Neural cell (in vitro differentiated cells): ENCODE data around the gene DCDC2. TPM values are rescaled to one million over a fixed set of nuclear protein-coding genes. Genes with fewer than 3 reads are reported as not detected.

Experiments
- H2AFZ ChIP-seq: fragments of 200-600, 300-800 bp; sonication (generic), shearing (Covaris generic); 2 replicates; pipeline ENCODE4 v1.6.0; 2014; ENCODE audit warnings: low read depth, mild to moderate bottlenecking, antibody characterized with exemption, low read length, moderate library complexity
- H3F3A ChIP-seq: fragments of 200-600 bp; shearing (Covaris generic); 2 replicates; pipeline ENCODE4 v1.6.1; 2016; ENCODE audit warnings: mild to moderate bottlenecking, moderate library complexity, mixed read lengths, antibody characterized with exemption, low read length; ENCODE audit not compliant: insufficient read depth, poor library complexity, severe bottlenecking
- H3K27ac ChIP-seq: fragments of 200-600, 300-800 bp; sonication (generic), shearing (Covaris generic); 2 replicates; pipeline ENCODE4 v1.5.1; 2014; ENCODE audit warnings: mild to moderate bottlenecking, low read length, moderate library complexity
- H3K27me3 ChIP-seq: fragments of 300-800, 200-600 bp; sonication (generic), shearing (Covaris generic); 2 replicates; pipeline ENCODE4 v1.6.0; 2014; ENCODE audit warnings: mild to moderate bottlenecking, low read depth, low read length, moderate library complexity; ENCODE audit not compliant: insufficient read depth
- H3K36me3 ChIP-seq: fragments of 300-800, 200-600 bp; sonication (generic), shearing (Covaris generic); 2 replicates; pipeline ENCODE4 v1.5.1; 2014; ENCODE audit warnings: mild to moderate bottlenecking, antibody characterized with exemption, low read length, moderate library complexity; ENCODE audit not compliant: insufficient read depth
- H3K4me2 ChIP-seq: fragments of 300-800, 200-600 bp; sonication (generic), shearing (Covaris generic); 2 replicates; pipeline ENCODE4 v1.6.0; 2014; ENCODE audit warnings: mild to moderate bottlenecking, low read length
- H3K4me3 ChIP-seq: fragments of 300-800, 200-600 bp; sonication (generic), shearing (Covaris generic); 2 replicates; pipeline ENCODE4 v1.5.1; 2014; ENCODE audit warnings: mild to moderate bottlenecking, low read length, moderate library complexity
- H3K79me2 ChIP-seq: fragments of 200-600 bp; shearing (Covaris generic); replicated peaks from 2 replicates; pipeline ENCODE4 v1.6.0; 2014; ENCODE audit warnings: mild to moderate bottlenecking, low read length, moderate library complexity; ENCODE audit not compliant: insufficient read depth
- H3K9ac ChIP-seq: fragments of 300-800, 200-600 bp; sonication (generic), shearing (Covaris generic); 2 replicates; pipeline ENCODE4 v1.6.1; 2016; ENCODE audit warnings: mild to moderate bottlenecking, low read length, mixed read lengths
- H3K9me2 ChIP-seq: fragments of 200-600 bp; shearing (Covaris generic); 2 replicates; pipeline ENCODE4 v1.6.1; 2016; ENCODE audit warnings: mild to moderate bottlenecking, low read length, mixed read lengths; ENCODE audit not compliant: insufficient read depth
- H3K9me3 ChIP-seq: fragments of 200-600, 300-800 bp; sonication (generic), shearing (Covaris generic); 2 replicates; pipeline ENCODE4 v1.6.1; 2016; ENCODE audit warnings: mild to moderate bottlenecking, mixed run types, low read length, moderate library complexity, mixed read lengths
- H4K20me1 ChIP-seq: fragments of 200-600 bp; shearing (Covaris generic); 2 replicates; pipeline ENCODE4 v1.6.1; 2016; ENCODE audit warnings: mild to moderate bottlenecking, mixed run types; ENCODE audit not compliant: insufficient read depth
- EP300 ChIP-seq: fragments of 450-650 bp; conservative IDR thresholded peaks from 2 replicates; pipeline ENCODE4 v1.6.1; 2014; ENCODE audit warnings: antibody characterized with exemption, mild to moderate bottlenecking, moderate library complexity; ENCODE audit not compliant: poor library complexity, severe bottlenecking
- EZH2 ChIP-seq: fragments of 200-600, 300-800 bp; shearing (Covaris generic), sonication (generic); IDR thresholded peaks from 2 replicates; pipeline ENCODE4 v1.6.1; 2014; ENCODE audit warnings: antibody characterized with exemption, low read length, borderline replicate concordance, mild to moderate bottlenecking; ENCODE audit not compliant: insufficient read depth, poor library complexity, severe bottlenecking
- MXI1 ChIP-seq: fragments of 450-650 bp; conservative IDR thresholded peaks from 2 replicates; pipeline ENCODE4 v1.6.1; 2014; ENCODE audit warnings: antibody characterized with exemption, mild to moderate bottlenecking; ENCODE audit not compliant: poor library complexity, severe bottlenecking
- POLR2AphosphoS5 ChIP-seq: IDR thresholded peaks from 2 replicates; pipeline ENCODE4 v1.6.1; 2012
- RAD21 ChIP-seq: fragments of 450-650 bp; conservative IDR thresholded peaks from 2 replicates; pipeline ENCODE4 v1.6.1; 2014; ENCODE audit warnings: antibody characterized with exemption, mild to moderate bottlenecking, moderate library complexity
- SMC3 ChIP-seq: fragments of 450-650 bp; conservative IDR thresholded peaks from 2 replicates; pipeline ENCODE4 v1.6.1; 2014; ENCODE audit warnings: antibody characterized with exemption, mild to moderate bottlenecking, moderate library complexity; ENCODE audit not compliant: poor library complexity
- TAF1 ChIP-seq: IDR thresholded peaks from 2 replicates; pipeline ENCODE4 v1.6.1; 2012; ENCODE audit warnings: low read depth
- polyA plus RNA-seq: library from polyadenylated mRNA; depleted of rRNA; stranded (reverse); fragments of >200 nt; gene quantifications from 2 replicates; pipeline ENCODE4 v1.2.3, GENCODE V29; 2014
- TF ChIP-seq, protein P1 (sequence below): fragments of 450-650 bp; IDR thresholded peaks from 2 replicates; pipeline ENCODE4 v1.5.1; 2014; ENCODE audit warnings: antibody characterized with exemption, mild to moderate bottlenecking, moderate library complexity; ENCODE audit not compliant: poor library complexity, severe bottlenecking
- TF ChIP-seq, protein P2 (sequence below): IDR thresholded peaks from 2 replicates; pipeline ENCODE4 v1.6.1; 2012; ENCODE audit warnings: borderline replicate concordance

The DCDC2 gene
- polyA plus RNA-seq, 1 donor from 2014 or later = 0.57 TPM

DNA sequence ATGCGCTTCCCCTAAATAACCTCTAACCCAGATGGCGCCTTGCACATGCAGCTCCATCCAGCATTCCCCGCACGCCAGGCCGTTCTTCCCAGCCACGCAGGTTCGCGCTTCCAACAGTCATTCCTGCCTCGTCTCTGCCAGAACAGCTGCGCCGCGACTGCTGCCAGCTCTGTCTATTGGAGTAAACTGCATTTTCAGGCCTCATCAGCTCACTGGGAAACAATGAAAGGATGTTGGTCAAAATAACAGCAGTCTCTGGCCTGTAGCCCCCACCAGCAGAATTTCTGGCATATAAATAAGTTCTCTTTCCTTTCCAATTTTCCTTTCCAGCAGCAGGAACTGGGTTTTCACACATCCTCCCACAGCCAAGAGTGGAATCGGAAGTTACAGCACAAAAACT, 217.3 kb downstream of the DCDC2 start:
- H3K79me2 ChIP-seq = no peaks in the 10 kb centered on the region
- no peaks in the 10 kb centered on the region for H3K27me3 ChIP-seq
- H3K9ac ChIP-seq = no peak overlapping the region
- H3K4me2 ChIP-seq = no peak overlapping the region
- no peaks in the 10 kb centered on the region for H3K9me3 ChIP-seq
- no peaks in the 10 kb centered on the region for H3K36me3 ChIP-seq
- no peak overlapping the region for H2AFZ ChIP-seq
- no peaks in the 10 kb centered on the region for H3K9me2 ChIP-seq
- TF ChIP-seq TAF1 (no peak), POLR2AphosphoS5 (no peak), MXI1 (no peak), EZH2 (no peak), SMC3 (no peak)
- H3K4me3 ChIP-seq = no peak overlapping the region
- H3K27ac ChIP-seq = no peak overlapping the region
- H4K20me1 ChIP-seq = no peaks in the 10 kb centered on the region
- no peaks in the 10 kb centered on the region for H3F3A ChIP-seq

DNA sequence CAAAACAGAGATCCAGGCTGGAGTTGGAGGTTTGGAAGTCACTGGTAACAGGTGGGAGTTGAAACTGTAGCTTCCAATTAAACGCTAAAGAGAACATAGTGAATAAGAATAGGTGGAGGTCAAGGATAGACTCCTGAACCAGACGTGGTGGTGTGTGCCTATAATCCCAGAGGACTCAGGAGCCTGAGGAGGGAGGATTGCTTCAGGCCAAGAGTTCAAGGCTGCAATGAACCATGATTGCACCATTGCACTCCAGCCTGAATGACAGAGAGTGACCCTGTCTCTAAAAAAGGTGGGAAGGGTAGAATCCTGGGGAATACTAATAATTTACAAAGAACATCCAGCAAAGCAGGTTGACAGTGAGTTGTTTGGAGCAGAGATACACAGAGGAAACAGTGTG, 218.2 kb downstream of the DCDC2 start:
- Histone ChIP-seq H4K20me1 (no peaks in the 10 kb centered on the region), H3K9me2 (no peaks in the 10 kb centered on the region), H3K36me3 (no peaks in the 10 kb centered on the region), H3K27ac (no peak overlapping the region), H3K4me2 (no peak overlapping the region), H3K9ac (no peak overlapping the region), H3K79me2 (no peaks in the 10 kb centered on the region), H3K27me3 (no peaks in the 10 kb centered on the region), H3F3A (no peaks in the 10 kb centered on the region), H3K9me3 (no peaks in the 10 kb centered on the region), H3K4me3 (no peak overlapping the region), H2AFZ (no peak overlapping the region)
- TF ChIP-seq, protein P1, sequence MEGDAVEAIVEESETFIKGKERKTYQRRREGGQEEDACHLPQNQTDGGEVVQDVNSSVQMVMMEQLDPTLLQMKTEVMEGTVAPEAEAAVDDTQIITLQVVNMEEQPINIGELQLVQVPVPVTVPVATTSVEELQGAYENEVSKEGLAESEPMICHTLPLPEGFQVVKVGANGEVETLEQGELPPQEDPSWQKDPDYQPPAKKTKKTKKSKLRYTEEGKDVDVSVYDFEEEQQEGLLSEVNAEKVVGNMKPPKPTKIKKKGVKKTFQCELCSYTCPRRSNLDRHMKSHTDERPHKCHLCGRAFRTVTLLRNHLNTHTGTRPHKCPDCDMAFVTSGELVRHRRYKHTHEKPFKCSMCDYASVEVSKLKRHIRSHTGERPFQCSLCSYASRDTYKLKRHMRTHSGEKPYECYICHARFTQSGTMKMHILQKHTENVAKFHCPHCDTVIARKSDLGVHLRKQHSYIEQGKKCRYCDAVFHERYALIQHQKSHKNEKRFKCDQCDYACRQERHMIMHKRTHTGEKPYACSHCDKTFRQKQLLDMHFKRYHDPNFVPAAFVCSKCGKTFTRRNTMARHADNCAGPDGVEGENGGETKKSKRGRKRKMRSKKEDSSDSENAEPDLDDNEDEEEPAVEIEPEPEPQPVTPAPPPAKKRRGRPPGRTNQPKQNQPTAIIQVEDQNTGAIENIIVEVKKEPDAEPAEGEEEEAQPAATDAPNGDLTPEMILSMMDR = no peak
- no peak for TF ChIP-seq EZH2
- TF ChIP-seq TAF1 = no peak
- no peak for TF ChIP-seq POLR2AphosphoS5
- TF ChIP-seq, protein P2, sequence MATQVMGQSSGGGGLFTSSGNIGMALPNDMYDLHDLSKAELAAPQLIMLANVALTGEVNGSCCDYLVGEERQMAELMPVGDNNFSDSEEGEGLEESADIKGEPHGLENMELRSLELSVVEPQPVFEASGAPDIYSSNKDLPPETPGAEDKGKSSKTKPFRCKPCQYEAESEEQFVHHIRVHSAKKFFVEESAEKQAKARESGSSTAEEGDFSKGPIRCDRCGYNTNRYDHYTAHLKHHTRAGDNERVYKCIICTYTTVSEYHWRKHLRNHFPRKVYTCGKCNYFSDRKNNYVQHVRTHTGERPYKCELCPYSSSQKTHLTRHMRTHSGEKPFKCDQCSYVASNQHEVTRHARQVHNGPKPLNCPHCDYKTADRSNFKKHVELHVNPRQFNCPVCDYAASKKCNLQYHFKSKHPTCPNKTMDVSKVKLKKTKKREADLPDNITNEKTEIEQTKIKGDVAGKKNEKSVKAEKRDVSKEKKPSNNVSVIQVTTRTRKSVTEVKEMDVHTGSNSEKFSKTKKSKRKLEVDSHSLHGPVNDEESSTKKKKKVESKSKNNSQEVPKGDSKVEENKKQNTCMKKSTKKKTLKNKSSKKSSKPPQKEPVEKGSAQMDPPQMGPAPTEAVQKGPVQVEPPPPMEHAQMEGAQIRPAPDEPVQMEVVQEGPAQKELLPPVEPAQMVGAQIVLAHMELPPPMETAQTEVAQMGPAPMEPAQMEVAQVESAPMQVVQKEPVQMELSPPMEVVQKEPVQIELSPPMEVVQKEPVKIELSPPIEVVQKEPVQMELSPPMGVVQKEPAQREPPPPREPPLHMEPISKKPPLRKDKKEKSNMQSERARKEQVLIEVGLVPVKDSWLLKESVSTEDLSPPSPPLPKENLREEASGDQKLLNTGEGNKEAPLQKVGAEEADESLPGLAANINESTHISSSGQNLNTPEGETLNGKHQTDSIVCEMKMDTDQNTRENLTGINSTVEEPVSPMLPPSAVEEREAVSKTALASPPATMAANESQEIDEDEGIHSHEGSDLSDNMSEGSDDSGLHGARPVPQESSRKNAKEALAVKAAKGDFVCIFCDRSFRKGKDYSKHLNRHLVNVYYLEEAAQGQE = no peak
- no peak for TF ChIP-seq RAD21
- no peak for TF ChIP-seq MXI1
- no peak for TF ChIP-seq SMC3
- no peak for TF ChIP-seq EP300
